Frontal cortex (tissue), 1 donor: Measurements from ENCODE around the gene NIT2. TPM values are rescaled to one million over a fixed set of nuclear protein-coding genes. Genes with fewer than 3 reads are reported as not detected.

ENCODE experiments used
- total RNA-seq: library from RNA; depleted of rRNA; stranded (reverse); fragments of >200 nt; gene quantifications from one replicate; pipeline ENCODE4 v1.2.3, GENCODE V29; 2014

Gene NIT2
- total RNA-seq, 1 donor from 2014 or later = 8.6 TPM

Other genes with a start within 250 kb of the NIT2 start
- 1.2 TPM for gene FILIP1L, start 220.3 kb upstream of the NIT2 start, total RNA-seq
- 65.2 TPM for gene TBC1D23, start 73.8 kb upstream of the NIT2 start, total RNA-seq
- gene TOMM70, start 66.3 kb downstream of the NIT2 start, total RNA-seq = 135 TPM
- 11.0 TPM for gene LNP1, start 66.8 kb downstream of the NIT2 start, total RNA-seq
- 2.9 TPM for gene TMEM45A, start 157.9 kb downstream of the NIT2 start, total RNA-seq